ENCODE results near the gene BMP7.

BMP7 gene

GRCh38 chr20:57275334-57275733 lies 8.9 kb upstream of the BMP7 start:
- DNase-seq (ENCODE audit: low read depth) = no peak
- TF ChIP-seq, protein P1, sequence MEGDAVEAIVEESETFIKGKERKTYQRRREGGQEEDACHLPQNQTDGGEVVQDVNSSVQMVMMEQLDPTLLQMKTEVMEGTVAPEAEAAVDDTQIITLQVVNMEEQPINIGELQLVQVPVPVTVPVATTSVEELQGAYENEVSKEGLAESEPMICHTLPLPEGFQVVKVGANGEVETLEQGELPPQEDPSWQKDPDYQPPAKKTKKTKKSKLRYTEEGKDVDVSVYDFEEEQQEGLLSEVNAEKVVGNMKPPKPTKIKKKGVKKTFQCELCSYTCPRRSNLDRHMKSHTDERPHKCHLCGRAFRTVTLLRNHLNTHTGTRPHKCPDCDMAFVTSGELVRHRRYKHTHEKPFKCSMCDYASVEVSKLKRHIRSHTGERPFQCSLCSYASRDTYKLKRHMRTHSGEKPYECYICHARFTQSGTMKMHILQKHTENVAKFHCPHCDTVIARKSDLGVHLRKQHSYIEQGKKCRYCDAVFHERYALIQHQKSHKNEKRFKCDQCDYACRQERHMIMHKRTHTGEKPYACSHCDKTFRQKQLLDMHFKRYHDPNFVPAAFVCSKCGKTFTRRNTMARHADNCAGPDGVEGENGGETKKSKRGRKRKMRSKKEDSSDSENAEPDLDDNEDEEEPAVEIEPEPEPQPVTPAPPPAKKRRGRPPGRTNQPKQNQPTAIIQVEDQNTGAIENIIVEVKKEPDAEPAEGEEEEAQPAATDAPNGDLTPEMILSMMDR (IDR thresholded peaks at IDR 0.05; ENCODE audit: low read depth, low read length, missing control alignments) = no peak
- in situ Hi-C loops (cut with HindIII; ENCODE audit: low sequenced_read_pairs) = no loop called here
- no peak overlapping the region for H3K4me3 ChIP-seq (ENCODE audit: low read depth, low read length)

GRCh38 chr20:57274846-57275245 lies 8.4 kb upstream of the BMP7 start:
- in situ Hi-C loops (cut with HindIII; ENCODE audit: low sequenced_read_pairs) = no loop called here
- H3K4me3 ChIP-seq (ENCODE audit: low read depth, low read length) = no peak overlapping the region
- DNase-seq (ENCODE audit: low read depth) = no peak
- TF ChIP-seq, protein P1 (IDR thresholded peaks at IDR 0.05; ENCODE audit: low read depth, low read length, missing control alignments) = no peak

GRCh38 chr20:57274299-57274698 lies 7.9 kb upstream of the BMP7 start:
- no peak overlapping the region for H3K4me3 ChIP-seq (ENCODE audit: low read depth, low read length)
- in situ Hi-C loops (cut with HindIII; ENCODE audit: low sequenced_read_pairs) = no loop called here
- no peak for DNase-seq (ENCODE audit: low read depth)
- TF ChIP-seq, protein P1 (IDR thresholded peaks at IDR 0.05; ENCODE audit: low read depth, low read length, missing control alignments) = no peak

GRCh38 chr20:57272883-57273535 lies 6.6 kb upstream of the BMP7 start:
- in situ Hi-C loops (cut with HindIII; ENCODE audit: low sequenced_read_pairs) = no loop called here
- no peak overlapping the region for H3K4me3 ChIP-seq (ENCODE audit: low read depth, low read length)
- DNase-seq (ENCODE audit: low read depth) = no peak
- TF ChIP-seq, protein P1 (IDR thresholded peaks at IDR 0.05; ENCODE audit: low read depth, low read length, missing control alignments) = no peak

- no peak for DNase-seq (ENCODE audit: low read depth)
- H3K4me3 ChIP-seq (ENCODE audit: low read depth, low read length) = no peak overlapping the region
- TF ChIP-seq, protein P1 (IDR thresholded peaks at IDR 0.05; ENCODE audit: low read depth, low read length, missing control alignments) = no peak
- in situ Hi-C loops (cut with HindIII; ENCODE audit: low sequenced_read_pairs) = no loop called here
Observed at GRCh38 chr20:57270204-57270984, 4.0 kb upstream of the BMP7 start.

- DNase-seq (ENCODE audit: low read depth) = no peak
- in situ Hi-C loops (cut with HindIII; ENCODE audit: low sequenced_read_pairs) = no loop called here
- TF ChIP-seq, protein P1 (IDR thresholded peaks at IDR 0.05; ENCODE audit: low read depth, low read length, missing control alignments) = no peak
- no peak overlapping the region for H3K4me3 ChIP-seq (ENCODE audit: low read depth, low read length)
Observed at GRCh38 chr20:57269148-57269984, 2.9 kb upstream of the BMP7 start.
